GM12801 (cell line): ENCODE measurements around the gene PTHLH.

ENCODE experiments used
- TF ChIP-seq, protein P1 (sequence below): IDR thresholded peaks from one replicate; pipeline ENCODE4 v1.5.1; 2011; ENCODE audit warnings: control low read depth; ENCODE audit not compliant: insufficient read length; ENCODE audit errors: extremely low read depth

PTHLH gene

GRCh38 chr12:27974735-27975221, 2.2 kb upstream of the PTHLH start:
- TF ChIP-seq, protein P1, sequence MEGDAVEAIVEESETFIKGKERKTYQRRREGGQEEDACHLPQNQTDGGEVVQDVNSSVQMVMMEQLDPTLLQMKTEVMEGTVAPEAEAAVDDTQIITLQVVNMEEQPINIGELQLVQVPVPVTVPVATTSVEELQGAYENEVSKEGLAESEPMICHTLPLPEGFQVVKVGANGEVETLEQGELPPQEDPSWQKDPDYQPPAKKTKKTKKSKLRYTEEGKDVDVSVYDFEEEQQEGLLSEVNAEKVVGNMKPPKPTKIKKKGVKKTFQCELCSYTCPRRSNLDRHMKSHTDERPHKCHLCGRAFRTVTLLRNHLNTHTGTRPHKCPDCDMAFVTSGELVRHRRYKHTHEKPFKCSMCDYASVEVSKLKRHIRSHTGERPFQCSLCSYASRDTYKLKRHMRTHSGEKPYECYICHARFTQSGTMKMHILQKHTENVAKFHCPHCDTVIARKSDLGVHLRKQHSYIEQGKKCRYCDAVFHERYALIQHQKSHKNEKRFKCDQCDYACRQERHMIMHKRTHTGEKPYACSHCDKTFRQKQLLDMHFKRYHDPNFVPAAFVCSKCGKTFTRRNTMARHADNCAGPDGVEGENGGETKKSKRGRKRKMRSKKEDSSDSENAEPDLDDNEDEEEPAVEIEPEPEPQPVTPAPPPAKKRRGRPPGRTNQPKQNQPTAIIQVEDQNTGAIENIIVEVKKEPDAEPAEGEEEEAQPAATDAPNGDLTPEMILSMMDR = no peak

GRCh38 chr12:27973487-27973890, 956 bp upstream of the PTHLH start:
- TF ChIP-seq, protein P1 = no peak

DNA sequence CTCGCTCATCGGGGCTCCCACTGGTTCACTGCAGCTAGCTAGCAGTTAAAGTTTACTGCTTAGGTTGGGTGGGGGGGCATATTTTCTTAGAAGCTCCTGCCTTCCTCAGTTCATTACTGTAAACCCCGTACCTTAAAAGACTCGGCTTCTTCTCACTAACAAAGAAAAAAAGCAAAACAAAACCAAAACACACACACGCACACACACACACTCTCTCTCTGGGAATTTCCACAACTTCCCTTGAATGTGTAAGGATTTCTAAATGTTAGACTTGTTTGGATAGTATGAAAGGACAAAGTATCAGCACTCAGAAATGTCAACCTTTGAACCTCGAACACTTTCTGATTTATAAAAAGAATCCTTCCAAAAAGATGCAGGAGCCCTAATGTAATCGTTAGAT, 927 bp downstream of the PTHLH start:
- TF ChIP-seq, protein P1 = no peak

DNA sequence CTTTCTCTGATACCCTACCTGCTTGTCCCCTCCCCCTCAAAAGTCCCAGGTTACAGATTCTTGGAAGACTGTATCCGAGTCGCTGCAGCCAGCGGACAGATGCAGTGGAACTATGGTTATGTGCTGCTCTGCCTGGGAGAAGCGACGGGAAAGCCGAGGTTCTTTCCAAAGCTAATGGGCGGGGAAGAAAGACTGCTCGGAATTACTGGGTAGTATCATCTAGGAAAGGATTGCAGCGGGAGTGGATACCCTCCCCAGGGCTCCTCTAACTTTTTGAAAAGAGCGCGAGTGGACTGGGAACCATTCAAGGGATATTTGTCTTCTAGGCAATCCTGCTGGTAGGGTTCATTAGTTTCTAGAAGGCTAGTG, 1.4 kb downstream of the PTHLH start:
- TF ChIP-seq, protein P1 = no peak

DNA sequence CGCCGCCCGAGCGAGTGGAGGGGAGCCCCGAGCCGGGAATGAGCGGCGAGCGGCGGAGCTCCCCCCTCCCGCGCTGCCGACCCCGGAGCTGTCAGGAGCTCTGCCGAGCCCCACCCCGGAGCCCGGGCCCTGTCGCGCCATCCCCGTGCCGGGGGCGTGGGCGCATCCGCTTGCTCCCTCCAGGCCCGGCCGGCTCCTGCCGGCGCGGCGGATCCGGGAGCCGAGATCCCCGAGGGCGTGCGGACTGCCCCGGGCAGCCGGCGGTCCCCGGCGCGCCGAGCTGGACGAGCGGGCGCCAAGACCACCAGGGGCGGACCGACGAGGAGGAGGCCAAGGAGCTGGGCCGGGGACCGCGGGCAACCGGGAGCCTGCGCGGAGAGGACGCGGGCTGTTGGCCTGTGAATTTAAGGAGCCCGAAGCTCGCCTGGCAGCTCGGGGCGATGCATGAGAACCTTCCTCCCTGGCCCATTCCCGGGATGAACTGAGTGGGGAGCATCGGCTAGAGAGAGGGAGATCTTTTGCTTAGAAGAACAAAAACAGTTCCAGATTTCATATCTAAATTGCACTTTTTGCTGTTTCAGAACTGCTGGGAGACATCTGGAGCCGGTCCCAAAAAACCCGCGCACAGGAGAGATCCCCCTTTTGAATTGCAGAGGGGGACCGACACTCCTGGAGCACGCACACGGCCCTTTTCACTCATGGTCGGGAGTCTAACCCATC, 2.0 kb downstream of the PTHLH start:
- TF ChIP-seq, protein P1 = no peak

- TF ChIP-seq, protein P1 = no peak
Observed at GRCh38 chr12:27969624-27970400, 2.7 kb downstream of the PTHLH start.

GRCh38 chr12:27968972-27969623, 3.4 kb downstream of the PTHLH start:
- TF ChIP-seq, protein P1 = no peak
